ENCODE measurements around the gene CCDC43.

The CCDC43 gene

GRCh38 chr17:44672479-44673093 is 17.0 kb downstream of the CCDC43 start:
- no peak for DNase-seq (ENCODE audit: low read depth, low spot score)
- H3K27me3 ChIP-seq (ENCODE audit: control insufficient read depth, insufficient read depth, low read length): no peaks in the 10 kb centered on the region
- H3K9me3 ChIP-seq (ENCODE audit: control insufficient read depth, insufficient read depth, low read length): no peaks in the 10 kb centered on the region
- no peak overlapping the region for H3K27ac ChIP-seq (ENCODE audit: low read length)
- H3K4me1 ChIP-seq (ENCODE audit: control insufficient read depth, insufficient read depth, low read length): no peaks in the 10 kb centered on the region
- no peaks in the 10 kb centered on the region for H3K36me3 ChIP-seq (ENCODE audit: control insufficient read depth, insufficient read depth, low read length)
- H3K4me3 ChIP-seq (ENCODE audit: low read length): no peak overlapping the region

- no peaks in the 10 kb centered on the region for H3K36me3 ChIP-seq (ENCODE audit: control insufficient read depth, insufficient read depth, low read length)
- no peak for DNase-seq (ENCODE audit: low read depth, low spot score)
- WGBS (ENCODE audit: insufficient coverage, insufficient read length): no CpG with 5 or more reads among the region's 1 CpG
- no peak overlapping the region for H3K27ac ChIP-seq (ENCODE audit: low read length)
- H3K4me1 ChIP-seq (ENCODE audit: control insufficient read depth, insufficient read depth, low read length): no peaks in the 10 kb centered on the region
- H3K9me3 ChIP-seq (ENCODE audit: control insufficient read depth, insufficient read depth, low read length): no peaks in the 10 kb centered on the region
- no peaks in the 10 kb centered on the region for H3K27me3 ChIP-seq (ENCODE audit: control insufficient read depth, insufficient read depth, low read length)
- H3K4me3 ChIP-seq (ENCODE audit: low read length): no peak overlapping the region
Observed at GRCh38 chr17:44666006-44666405, 23.6 kb downstream of the CCDC43 start.

- H3K27ac ChIP-seq (ENCODE audit: low read length): no peak overlapping the region
- no peak overlapping the region for H3K4me3 ChIP-seq (ENCODE audit: low read length)
- H3K36me3 ChIP-seq (ENCODE audit: control insufficient read depth, insufficient read depth, low read length): no peaks in the 10 kb centered on the region
- H3K27me3 ChIP-seq (ENCODE audit: control insufficient read depth, insufficient read depth, low read length): no peaks in the 10 kb centered on the region
- H3K9me3 ChIP-seq (ENCODE audit: control insufficient read depth, insufficient read depth, low read length): no peaks in the 10 kb centered on the region
- H3K4me1 ChIP-seq (ENCODE audit: control insufficient read depth, insufficient read depth, low read length): no peaks in the 10 kb centered on the region
- no peak for DNase-seq (ENCODE audit: low read depth, low spot score)
- no CpG with 5 or more reads among the region's 1 CpG for WGBS (ENCODE audit: insufficient coverage, insufficient read length)
Observed at GRCh38 chr17:44664867-44665266, 24.7 kb downstream of the CCDC43 start.

- WGBS (ENCODE audit: insufficient coverage, insufficient read length): no CpG with 5 or more reads among the region's 1 CpG
- Histone ChIP-seq H3K4me3 (ENCODE audit: low read length) (no peak overlapping the region), H3K9me3 (ENCODE audit: control insufficient read depth, insufficient read depth, low read length) (no peaks in the 10 kb centered on the region), H3K36me3 (ENCODE audit: control insufficient read depth, insufficient read depth, low read length) (no peaks in the 10 kb centered on the region), H3K27ac (ENCODE audit: low read length) (no peak overlapping the region), H3K4me1 (ENCODE audit: control insufficient read depth, insufficient read depth, low read length) (no peaks in the 10 kb centered on the region), H3K27me3 (ENCODE audit: control insufficient read depth, insufficient read depth, low read length) (no peaks in the 10 kb centered on the region)
- no peak for DNase-seq (ENCODE audit: low read depth, low spot score)
Observed at GRCh38 chr17:44663095-44663494, 26.5 kb downstream of the CCDC43 start.

GRCh38 chr17:44661835-44662234 is 27.7 kb downstream of the CCDC43 start:
- no peak for DNase-seq (ENCODE audit: low read depth, low spot score)
- Histone ChIP-seq H3K9me3 (ENCODE audit: control insufficient read depth, insufficient read depth, low read length) (no peaks in the 10 kb centered on the region), H3K4me3 (ENCODE audit: low read length) (no peak overlapping the region), H3K4me1 (ENCODE audit: control insufficient read depth, insufficient read depth, low read length) (no peaks in the 10 kb centered on the region), H3K36me3 (ENCODE audit: control insufficient read depth, insufficient read depth, low read length) (no peaks in the 10 kb centered on the region), H3K27me3 (ENCODE audit: control insufficient read depth, insufficient read depth, low read length) (peaks cover 3% of the 10 kb centered on the region; the same call in 1 of the 2 replicates), H3K27ac (ENCODE audit: low read length) (no peak overlapping the region)
- no CpG with 5 or more reads among the region's 2 CpGs for WGBS (ENCODE audit: insufficient coverage, insufficient read length)

- Histone ChIP-seq H3K27ac (ENCODE audit: low read length) (no peak within 1 kb of the TSS), H3K27me3 (ENCODE audit: control insufficient read depth, insufficient read depth, low read length) (peaks cover 10% of the 10 kb centered on the region), H3K4me3 (ENCODE audit: low read length) (peak within 1 kb of the TSS; percentile 31; the same call in 1 of the 2 replicates), H3K9me3 (ENCODE audit: control insufficient read depth, insufficient read depth, low read length) (no peaks in the 10 kb centered on the region), H3K36me3 (ENCODE audit: control insufficient read depth, insufficient read depth, low read length) (no peaks in the 10 kb centered on the region), H3K4me1 (ENCODE audit: control insufficient read depth, insufficient read depth, low read length) (no peaks in the 10 kb centered on the region)
- WGBS (ENCODE audit: insufficient coverage, insufficient read length): no CpG with 5 or more reads among the region's 57 CpGs
- peak; percentile 55 for DNase-seq (ENCODE audit: low read depth, low spot score)
Observed at GRCh38 chr17:44655983-44656710, 33.4 kb downstream of the CCDC43 start, which contains the start of gene MEIOC. MEIOC (plus strand) TSS chr17:44656468; CDS start chr17:44656614, 146 bp downstream.

GRCh38 chr17:44653954-44654353 is 35.6 kb downstream of the CCDC43 start:
- no peak overlapping the region for H3K27ac ChIP-seq (ENCODE audit: low read length)
- no CpG with 5 or more reads among the region's 1 CpG for WGBS (ENCODE audit: insufficient coverage, insufficient read length)
- DNase-seq (ENCODE audit: low read depth, low spot score): no peak
- H3K27me3 ChIP-seq (ENCODE audit: control insufficient read depth, insufficient read depth, low read length): peaks cover 10% of the 10 kb centered on the region
- H3K9me3 ChIP-seq (ENCODE audit: control insufficient read depth, insufficient read depth, low read length): no peaks in the 10 kb centered on the region
- H3K36me3 ChIP-seq (ENCODE audit: control insufficient read depth, insufficient read depth, low read length): no peaks in the 10 kb centered on the region
- no peaks in the 10 kb centered on the region for H3K4me1 ChIP-seq (ENCODE audit: control insufficient read depth, insufficient read depth, low read length)
- H3K4me3 ChIP-seq (ENCODE audit: low read length): no peak overlapping the region

GRCh38 chr17:44653384-44653783 is 36.2 kb downstream of the CCDC43 start:
- H3K27me3 ChIP-seq (ENCODE audit: control insufficient read depth, insufficient read depth, low read length): peaks cover 10% of the 10 kb centered on the region
- WGBS (ENCODE audit: insufficient coverage, insufficient read length): no CpG with 5 or more reads among the region's 3 CpGs
- no peak overlapping the region for H3K27ac ChIP-seq (ENCODE audit: low read length)
- no peaks in the 10 kb centered on the region for H3K36me3 ChIP-seq (ENCODE audit: control insufficient read depth, insufficient read depth, low read length)
- H3K9me3 ChIP-seq (ENCODE audit: control insufficient read depth, insufficient read depth, low read length): no peaks in the 10 kb centered on the region
- no peak overlapping the region for H3K4me3 ChIP-seq (ENCODE audit: low read length)
- no peaks in the 10 kb centered on the region for H3K4me1 ChIP-seq (ENCODE audit: control insufficient read depth, insufficient read depth, low read length)
- DNase-seq (ENCODE audit: low read depth, low spot score): no peak

- DNase-seq (ENCODE audit: low read depth, low spot score): no peak
- peaks cover 10% of the 10 kb centered on the region for H3K27me3 ChIP-seq (ENCODE audit: control insufficient read depth, insufficient read depth, low read length)
- no peak overlapping the region for H3K27ac ChIP-seq (ENCODE audit: low read length)
- no peaks in the 10 kb centered on the region for H3K36me3 ChIP-seq (ENCODE audit: control insufficient read depth, insufficient read depth, low read length)
- WGBS (ENCODE audit: insufficient coverage, insufficient read length): no CpG with 5 or more reads among the region's 8 CpGs
- no peaks in the 10 kb centered on the region for H3K4me1 ChIP-seq (ENCODE audit: control insufficient read depth, insufficient read depth, low read length)
- H3K4me3 ChIP-seq (ENCODE audit: low read length): no peak overlapping the region
- H3K9me3 ChIP-seq (ENCODE audit: control insufficient read depth, insufficient read depth, low read length): no peaks in the 10 kb centered on the region
Observed at GRCh38 chr17:44652727-44653126, 36.8 kb downstream of the CCDC43 start.

GRCh38 chr17:44651228-44651627 is 38.3 kb downstream of the CCDC43 start:
- Histone ChIP-seq H3K4me1 (ENCODE audit: control insufficient read depth, insufficient read depth, low read length) (no peaks in the 10 kb centered on the region), H3K36me3 (ENCODE audit: control insufficient read depth, insufficient read depth, low read length) (no peaks in the 10 kb centered on the region), H3K27ac (ENCODE audit: low read length) (no peak overlapping the region), H3K27me3 (ENCODE audit: control insufficient read depth, insufficient read depth, low read length) (peaks cover 6% of the 10 kb centered on the region), H3K9me3 (ENCODE audit: control insufficient read depth, insufficient read depth, low read length) (no peaks in the 10 kb centered on the region), H3K4me3 (ENCODE audit: low read length) (no peak overlapping the region)
- no peak for DNase-seq (ENCODE audit: low read depth, low spot score)
- no CpG with 5 or more reads among the region's 5 CpGs for WGBS (ENCODE audit: insufficient coverage, insufficient read length)

- WGBS (ENCODE audit: insufficient coverage, insufficient read length): no CpG with 5 or more reads among the region's 2 CpGs
Observed at GRCh38 chr17:44648963-44649362, 40.6 kb downstream of the CCDC43 start.

More at GRCh38 chr17:44648963-44649362, 40.6 kb downstream of the CCDC43 start:
- DNase-seq (ENCODE audit: low read depth, low spot score): no peak
- Histone ChIP-seq H3K4me3 (ENCODE audit: low read length) (no peak overlapping the region), H3K9me3 (ENCODE audit: control insufficient read depth, insufficient read depth, low read length) (no peaks in the 10 kb centered on the region), H3K36me3 (ENCODE audit: control insufficient read depth, insufficient read depth, low read length) (no peaks in the 10 kb centered on the region), H3K4me1 (ENCODE audit: control insufficient read depth, insufficient read depth, low read length) (no peaks in the 10 kb centered on the region), H3K27ac (ENCODE audit: low read length) (no peak overlapping the region), H3K27me3 (ENCODE audit: control insufficient read depth, insufficient read depth, low read length) (no peaks in the 10 kb centered on the region; the same call in 1 of the 2 replicates)
